Measurements from ENCODE around the gene TTC33. TPM values are rescaled to one million over a fixed set of nuclear protein-coding genes. Genes with fewer than 3 reads are reported as not detected.
A peak's percentile ranks its signal among the peaks of the same experiment; 100 is the strongest.

Gene TTC33
- total and polyA plus RNA-seq, 2 of the 4 experiments (the other 2 are of a cell fraction): 3.1 to 8.1 TPM

- peak; percentile 70 for DNase-seq
- POLR2A ChIA-PET (ENCODE audit: unreplicated experiment): no interaction called here
- no peak overlapping the region for H4K91ac ChIP-seq (ENCODE audit: insufficient read depth, low read depth, low read length)
- H3K9me1 ChIP-seq (ENCODE audit: insufficient read depth, low read length): peaks cover 3% of the 10 kb centered on the region
- no TSS peak for BruUV-seq (replicated peaks)
- no peak overlapping the region for H4K5ac ChIP-seq (ENCODE audit: low read depth, low read length)
- no peak overlapping the region for H2AK9ac ChIP-seq (replicated peaks; ENCODE audit: low read depth, low read length, poor library complexity)
- in situ Hi-C loops (cut with MboI; ENCODE audit: low sequenced_read_pairs) (no loop called here), dilution Hi-C loops (cut with HindIII; ENCODE audit: low sequenced_read_pairs, unreplicated experiment) (no loop called here), intact Hi-C loops (cut with micrococcal nuclease) (no loop called here)
- H3K56ac ChIP-seq (ENCODE audit: extremely low read depth, insufficient read depth, low read length): no peak overlapping the region
- peak overlapping the region; percentile 40; the same call in 1 of the 2 replicates for H2BK20ac ChIP-seq (ENCODE audit: low read depth, low read length)
- no peak overlapping the region for H2BK15ac ChIP-seq (ENCODE audit: low read depth, low read length)
- no peaks in the 10 kb centered on the region for H3K9me3 ChIP-seq (ENCODE audit: control insufficient read depth, insufficient read depth, low read length)
- TF ChIP-seq BHLHE40 (IDR thresholded peaks at IDR 0.05; ENCODE audit: low read depth, low read length) (no peak), RCOR1 (IDR thresholded peaks at IDR 0.05; ENCODE audit: insufficient replicate concordance, low read length) (no peak), USF2 (IDR thresholded peaks at IDR 0.05; ENCODE audit: low read depth, low read length) (no peak), POLR2A (IDR thresholded peaks at IDR 0.05; ENCODE audit: low read depth, low read length) (no peak), MAZ (IDR thresholded peaks at IDR 0.05; ENCODE audit: borderline replicate concordance, low read depth, low read length) (no peak), RFX5 (IDR thresholded peaks at IDR 0.05; ENCODE audit: low read depth, low read length) (no peak), SMC3 (IDR thresholded peaks at IDR 0.05; ENCODE audit: low read depth, low read length) (no peak), CEBPB (IDR thresholded peaks at IDR 0.05; ENCODE audit: low read depth, low read length) (no peak; the same call in 1 of the 2 replicates), ELK1 (IDR thresholded peaks at IDR 0.05; ENCODE audit: borderline replicate concordance, low read depth, low read length) (no peak), NFE2L2 (IDR thresholded peaks at IDR 0.05; ENCODE audit: low read depth, low read length) (no peak), MXI1 (IDR thresholded peaks at IDR 0.05; ENCODE audit: borderline replicate concordance, low read depth, low read length) (no peak), RAD21 (IDR thresholded peaks at IDR 0.05; ENCODE audit: low read length) (no peak), CTCF (conservative IDR thresholded peaks at IDR 0.05; ENCODE audit: low read depth, low read length) (no peak), CHD1 (IDR thresholded peaks at IDR 0.05; ENCODE audit: low read depth, low read length) (no peak), MAFK (IDR thresholded peaks at IDR 0.05; ENCODE audit: low read depth, low read length) (no peak), FOS (IDR thresholded peaks at IDR 0.05; ENCODE audit: low read depth, low read length) (no peak)
- H3K14ac ChIP-seq (replicated peaks; ENCODE audit: low read depth, low read length): peak overlapping the region; percentile 27; the same call in 1 of the 2 replicates
- H3K79me1 ChIP-seq (ENCODE audit: low read depth in 1 of 2, low read length in 2 of 2): no peaks in the 10 kb centered on the region
- peak overlapping the region; percentile 63 for H2AFZ ChIP-seq (replicated peaks; ENCODE audit: low read length, poor library complexity)
- no peaks in the 10 kb centered on the region for H3K36me3 ChIP-seq (ENCODE audit: control insufficient read depth, insufficient read depth, low read length)
- no CpG with 5 or more reads among the region's 3 CpGs for WGBS, 2 experiments (ENCODE audit: extremely low coverage in 2 of 2, insufficient read length in 1 of 2)
- 0 out of 2 replicates have a peak overlapping the region, but pooled peaks have one; percentile 39 for H3K23ac ChIP-seq (ENCODE audit: low read depth, low read length)
- no peaks in the 10 kb centered on the region for H3K27me3 ChIP-seq (ENCODE audit: control insufficient read depth, insufficient read depth, low read length)
- no peaks in the 10 kb centered on the region for H4K20me1 ChIP-seq (ENCODE audit: insufficient read depth, low read length)
- no peak overlapping the region for H3K27ac ChIP-seq (ENCODE audit: insufficient read depth, low read length)
- H3K9ac ChIP-seq (ENCODE audit: low read depth, low read length): no peak overlapping the region
- H2BK5ac ChIP-seq (ENCODE audit: low read depth, low read length, poor library complexity, severe bottlenecking): peak overlapping the region; percentile 73
- 0 out of 2 replicates have a peak, but pooled peaks have one; percentile 11 for ATAC-seq (ENCODE audit: low read depth)
- CTCF ChIA-PET: interaction anchor here (1.1 kb wide), 1 partner anchor 99 kb away, joined by 3 read pairs; no protein-coding TSS in a partner anchor
- no peak overlapping the region for H3K4me3 ChIP-seq (ENCODE audit: insufficient read depth, low read depth, low read length)
- no peaks in the 10 kb centered on the region; the same call in 1 of the 2 replicates for H3K4me1 ChIP-seq (ENCODE audit: control insufficient read depth, insufficient read depth, low read length)
- H3K4me2 ChIP-seq (ENCODE audit: low read depth, low read length): no peak overlapping the region
- no peak overlapping the region for H2AK5ac ChIP-seq (ENCODE audit: low read depth, low read length)
- H4K8ac ChIP-seq (ENCODE audit: low read depth in 2 of 2, low read length in 2 of 2): peak overlapping the region in 1 of 2 experiments; percentile 42; a peak in 2 of 4 replicates
- H2BK120ac ChIP-seq (ENCODE audit: low read depth, low read length): no peak overlapping the region; the same call in 1 of the 2 replicates
- no peak overlapping the region for H3K18ac ChIP-seq (ENCODE audit: low read depth, low read length)
- peak overlapping the region; percentile 45; the same call in 1 of the 2 replicates for H3K4ac ChIP-seq (ENCODE audit: low read depth, low read length)
These were observed 280.2 kb downstream of the TTC33 start for GRCh38 chr5:40475561-40475960.

Measured in IMR-90 (cell line).